HepG2 (cell line): ENCODE data around the gene BAIAP3. TPM values are rescaled to one million over a fixed set of nuclear protein-coding genes. Genes with fewer than 3 reads are reported as not detected.

Experiments
- ATAC-seq: fragments of 200-7000 bp; cut with Tn5 transposase; 3 replicates; pipeline ENCODE4 v1.9.1; 2020; ENCODE audit warnings: mild to moderate bottlenecking, moderate library complexity
- BruUV-seq: library from RNA; stranded (reverse); fragments of 400-500 nt; replicated peaks from 2 replicates; lab custom pipeline; 2021; lab: Mats Ljungman, UMichigan
- CTCF ChIA-PET: fragments of 300-600 bp; formaldehyde crosslinking; extraction: SDS; loops from one replicate; lab custom pipeline; 2021; ENCODE audit warnings: low total read pairs, inconsistent platforms, low intra/inter-chr PET ratio; lab: Yijun Ruan, JAX
- POLR2A ChIA-PET: fragments of 350-600 bp; sonication (Branson Sonifier 250); formaldehyde crosslinking; loops from one replicate; lab custom pipeline; 2020; ENCODE audit warnings: antibody characterized with exemption, inconsistent platforms; lab: Yijun Ruan, JAX
- DNase-seq: peaks from one replicate; pipeline ENCODE4 v3.0.0-alpha.2; 2015; ENCODE audit warnings: low spot score
- FAIRE-seq: peaks from 3 replicates; lab custom pipeline; 2011; peaks lifted over from hg19 to GRCh38; lab: Jason Lieb, UNC
- H2AFZ ChIP-seq: one replicate; pipeline ENCODE4 v1.6.1; 2011; ENCODE audit warnings: low read length, inconsistent platforms
- H3K27ac ChIP-seq: fragments of 300-600 bp; 3 replicates; pipeline ENCODE4 v1.8.0; 2011; ENCODE audit warnings: mixed run types, mild to moderate bottlenecking, mixed read lengths, low read length, inconsistent platforms; ENCODE audit not compliant: insufficient read depth; ENCODE audit errors: extremely low read length
- H3K27me3 ChIP-seq, 2 experiments: fragments of 200-600 bp in 1 of 2; 2 replicates in 1 of 2; 3 replicates in 1 of 2; pipeline versions ENCODE4 v1.6.0 to v1.8.0; 2011; ENCODE audit warnings: low read length in 2 of 2, mild to moderate bottlenecking in 2 of 2, moderate library complexity in 2 of 2, inconsistent platforms in 1 of 2; ENCODE audit not compliant: insufficient read depth in 2 of 2, control insufficient read depth in 1 of 2
- H3K36me3 ChIP-seq, 2 experiments: fragments of 200-600 bp in 1 of 2; replicated peaks in 1 of 2; 2 replicates in 1 of 2; 3 replicates in 1 of 2; pipeline versions ENCODE4 v1.5.1 to v1.8.0; 2011; ENCODE audit warnings: low read length in 2 of 2, inconsistent platforms in 1 of 2; ENCODE audit not compliant: insufficient read depth in 2 of 2, control insufficient read depth in 1 of 2
- H3K4me1 ChIP-seq: 2 replicates; pipeline ENCODE4 v1.5.1; 2012; ENCODE audit warnings: low read length, inconsistent platforms; ENCODE audit not compliant: insufficient read depth
- H3K4me2 ChIP-seq: 2 replicates; pipeline ENCODE4 v1.6.0; 2011; ENCODE audit warnings: low read depth, low read length, inconsistent platforms
- H3K4me3 ChIP-seq, 3 experiments: fragments of 200-600 bp in 1 of 3; sonication (generic), shearing (Covaris generic) in 1 of 3; replicated peaks in 1 of 3; 2 replicates each; pipeline ENCODE4 v1.5.1; 2011 to 2016; ENCODE audit warnings: low read length in 3 of 3, inconsistent platforms in 2 of 3, low read depth in 2 of 3, mild to moderate bottlenecking in 2 of 3, control low read depth in 1 of 3, mixed read lengths in 1 of 3; ENCODE audit not compliant: insufficient read depth in 1 of 3
- H3K79me2 ChIP-seq: one replicate; pipeline ENCODE4 v1.6.1; 2011; ENCODE audit warnings: low read length, inconsistent platforms; ENCODE audit not compliant: insufficient read depth
- H3K9ac ChIP-seq: 2 replicates; pipeline ENCODE4 v1.6.0; 2011; ENCODE audit warnings: mild to moderate bottlenecking, low read depth, low read length, inconsistent platforms; ENCODE audit not compliant: insufficient read depth
- H3K9me3 ChIP-seq: 2 replicates; pipeline ENCODE4 v1.5.1; 2012; ENCODE audit warnings: mild to moderate bottlenecking, low read length
- H4K20me1 ChIP-seq: 2 replicates; pipeline ENCODE4 v1.6.0; 2011; ENCODE audit warnings: inconsistent platforms, mild to moderate bottlenecking, low read length, moderate library complexity; ENCODE audit not compliant: insufficient read depth
- CC2D1A ChIP-seq: sonication (generic); formaldehyde crosslinking; IDR thresholded peaks from 2 replicates; pipeline ENCODE4 v1.8.1; 2023; ENCODE audit warnings: mild to moderate bottlenecking, missing genetic modification reagents
- ERF ChIP-seq: IDR thresholded peaks from 2 replicates; pipeline ENCODE4 v1.6.1; 2018; ENCODE audit warnings: missing biosample characterization, missing genetic modification reagents
- JARID2 ChIP-seq: sonication (generic); formaldehyde crosslinking; IDR thresholded peaks from 2 replicates; pipeline ENCODE4 v1.8.1; 2023; ENCODE audit warnings: missing genetic modification reagents, inconsistent platforms; ENCODE audit not compliant: insufficient replicate concordance
- LRRFIP1 ChIP-seq: sonication (generic); formaldehyde crosslinking; conservative IDR thresholded peaks from 2 replicates; pipeline ENCODE4 v1.4.0; 2020; ENCODE audit warnings: missing genetic modification reagents
- MEIS2 ChIP-seq: sonication (generic); formaldehyde crosslinking; IDR thresholded peaks from 2 replicates; pipeline ENCODE4 v1.9.0; 2021; ENCODE audit warnings: mild to moderate bottlenecking, missing genetic modification reagents
- POLR2G ChIP-seq: fragments of 200-400 bp; formaldehyde crosslinking; IDR thresholded peaks from 2 replicates; pipeline ENCODE4 v1.6.1; 2018; ENCODE audit warnings: mild to moderate bottlenecking, low read depth, low read length, moderate library complexity
- RFX3 ChIP-seq: IDR thresholded peaks from 2 replicates; pipeline ENCODE4 v1.6.1; 2016; ENCODE audit warnings: missing biosample characterization, missing genetic modification reagents
- SMAD9 ChIP-seq: sonication (generic); formaldehyde crosslinking; IDR thresholded peaks from 2 replicates; pipeline ENCODE4 v1.5.1; 2020; ENCODE audit warnings: mild to moderate bottlenecking, missing genetic modification reagents
- SRSF4 ChIP-seq: fragments of 200-400 bp; formaldehyde crosslinking; IDR thresholded peaks from one replicate; pipeline ENCODE4 v1.6.1; 2018; ENCODE audit warnings: mild to moderate bottlenecking, low read depth, low read length, moderate library complexity; ENCODE audit not compliant: poor library complexity, severe bottlenecking
- SRSF9 ChIP-seq: fragments of 200-400 bp; formaldehyde crosslinking; IDR thresholded peaks from 2 replicates; pipeline ENCODE4 v1.6.1; 2018; ENCODE audit warnings: borderline replicate concordance, mild to moderate bottlenecking, low read depth, low read length; ENCODE audit not compliant: insufficient read depth, poor library complexity, severe bottlenecking
- YY1 ChIP-seq: IDR thresholded peaks from 2 replicates; pipeline ENCODE4 v1.6.1; 2011; ENCODE audit warnings: low read length, low read depth, moderate library complexity, mild to moderate bottlenecking; ENCODE audit not compliant: insufficient read depth, insufficient replicate concordance
- ZNF253 ChIP-seq: sonication (generic); formaldehyde crosslinking; IDR thresholded peaks from 2 replicates; pipeline ENCODE4 v1.8.0; 2022; ENCODE audit warnings: mild to moderate bottlenecking, missing genetic modification reagents, borderline replicate concordance
- ZNF367 ChIP-seq: sonication (generic); formaldehyde crosslinking; IDR thresholded peaks from 2 replicates; pipeline ENCODE4 v1.4.0; 2020; ENCODE audit warnings: missing genetic modification reagents, borderline replicate concordance
- ZNF577 ChIP-seq: sonication (generic); formaldehyde crosslinking; IDR thresholded peaks from 2 replicates; pipeline ENCODE4 v1.4.0; 2020; ENCODE audit warnings: mild to moderate bottlenecking, low read depth, missing genetic modification reagents, borderline replicate concordance
- ZNF614 ChIP-seq: IDR thresholded peaks from 2 replicates; pipeline ENCODE4 v1.6.1; 2018; ENCODE audit warnings: missing biosample characterization, missing genetic modification reagents, inconsistent platforms, borderline replicate concordance
- WGBS: methylation state at CpG from one replicate; pipeline ENCODE4 v1.1.6; 2017; ENCODE audit warnings: low lambda C conversion rate; 5-methylcytosine and 5-hydroxymethylcytosine counted together
- in situ Hi-C: cut with HindIII; loops from 2 replicates; pipeline ENCODE4 v1.10.0; 2017; ENCODE audit warnings: low pct_unique_long_range_greater_than_20kb; ENCODE audit not compliant: extremely low pct_ligation_motif_present
- intact Hi-C: fragments of 100-400 bp; cut with micrococcal nuclease; formaldehyde crosslinking; loops from one replicate; pipeline ENCODE4 v1.10.0; 2022; ENCODE audit not compliant: unreplicated experiment
- polyA plus RNA-seq, 8 experiments: library from polyadenylated mRNA; depleted of rRNA in 3 of 8; stranded (reverse) in 7 of 8; unstranded in 1 of 8; fragments of >200 nt; fragmentation: Illumina TruSeq in 4 of 8; extraction: Trizol in 4 of 8; gene quantifications; 2 replicates each; pipeline versions ENCODE4 v1.2.1 to v1.2.3, GENCODE V29; 2011 to 2016; ENCODE audit warnings: low read depth in 4 of 8, missing spikeins in 1 of 8, mixed read lengths in 1 of 8; ENCODE audit not compliant: insufficient read depth in 1 of 8
- total RNA-seq, 5 experiments: library from RNA; depleted of rRNA; stranded (reverse); fragments of >200 nt; fragmentation: Illumina TruSeq; extraction: Trizol; gene quantifications; 2 replicates each; pipeline ENCODE4 v1.2.3, GENCODE V29; 2016; ENCODE audit warnings: low read depth in 1 of 5
- TF ChIP-seq, protein P1 (sequence below): IDR thresholded peaks from 2 replicates; pipeline ENCODE4 v1.6.1; 2012; ENCODE audit warnings: low read length, improper control_type of control experiment
- TF ChIP-seq, protein P2 (sequence below): sonication (generic); formaldehyde crosslinking; IDR thresholded peaks from 2 replicates; pipeline ENCODE4 v1.4.0; 2020; ENCODE audit warnings: missing genetic modification reagents, mild to moderate bottlenecking, borderline replicate concordance

BAIAP3 gene
- total and polyA plus RNA-seq, 2 of the 13 experiments (the other 11 are each of a cell fraction or from before 2014, with no cell fraction given), result 3.2 to 5.7 TPM

DNA sequence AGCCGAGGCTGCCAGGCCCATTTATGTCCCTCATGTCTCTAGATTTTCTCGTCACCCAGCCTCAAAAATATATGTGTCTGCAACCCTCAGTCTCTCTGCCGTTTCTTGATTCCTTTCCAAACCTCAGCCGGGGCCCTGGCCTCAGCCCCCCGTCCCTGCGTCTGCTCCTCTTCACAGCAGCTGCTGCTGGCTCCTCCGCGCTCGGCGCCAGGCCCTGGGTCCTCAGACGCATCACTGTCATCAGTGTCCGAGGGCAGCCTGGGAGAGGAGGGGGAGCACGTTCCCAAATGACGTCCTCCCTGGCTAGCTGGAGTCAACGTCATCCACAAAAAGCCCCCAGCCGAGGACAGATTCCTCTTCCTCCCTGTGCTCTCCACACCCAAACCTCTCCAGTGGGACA is 15.9 kb downstream of the BAIAP3 start:
- 97% methylated on average over 16 of the region's 16 CpGs for WGBS
- peaks cover 37% of the 10 kb centered on the region for H3K79me2 ChIP-seq
- DNase-seq, result no peak
- H3K4me2 ChIP-seq, result no peak overlapping the region
- H3K27me3 ChIP-seq, result no peaks in the 10 kb centered on the region; a peak in 1 of 5 replicates
- H3K9me3 ChIP-seq, result no peaks in the 10 kb centered on the region
- ATAC-seq, result no peak
- H4K20me1 ChIP-seq, result no peaks in the 10 kb centered on the region
- H3K27ac ChIP-seq, result no peak overlapping the region
- TF ChIP-seq SMAD9 (CRISPR knock-in tag), result no peak
- TF ChIP-seq, protein P1, sequence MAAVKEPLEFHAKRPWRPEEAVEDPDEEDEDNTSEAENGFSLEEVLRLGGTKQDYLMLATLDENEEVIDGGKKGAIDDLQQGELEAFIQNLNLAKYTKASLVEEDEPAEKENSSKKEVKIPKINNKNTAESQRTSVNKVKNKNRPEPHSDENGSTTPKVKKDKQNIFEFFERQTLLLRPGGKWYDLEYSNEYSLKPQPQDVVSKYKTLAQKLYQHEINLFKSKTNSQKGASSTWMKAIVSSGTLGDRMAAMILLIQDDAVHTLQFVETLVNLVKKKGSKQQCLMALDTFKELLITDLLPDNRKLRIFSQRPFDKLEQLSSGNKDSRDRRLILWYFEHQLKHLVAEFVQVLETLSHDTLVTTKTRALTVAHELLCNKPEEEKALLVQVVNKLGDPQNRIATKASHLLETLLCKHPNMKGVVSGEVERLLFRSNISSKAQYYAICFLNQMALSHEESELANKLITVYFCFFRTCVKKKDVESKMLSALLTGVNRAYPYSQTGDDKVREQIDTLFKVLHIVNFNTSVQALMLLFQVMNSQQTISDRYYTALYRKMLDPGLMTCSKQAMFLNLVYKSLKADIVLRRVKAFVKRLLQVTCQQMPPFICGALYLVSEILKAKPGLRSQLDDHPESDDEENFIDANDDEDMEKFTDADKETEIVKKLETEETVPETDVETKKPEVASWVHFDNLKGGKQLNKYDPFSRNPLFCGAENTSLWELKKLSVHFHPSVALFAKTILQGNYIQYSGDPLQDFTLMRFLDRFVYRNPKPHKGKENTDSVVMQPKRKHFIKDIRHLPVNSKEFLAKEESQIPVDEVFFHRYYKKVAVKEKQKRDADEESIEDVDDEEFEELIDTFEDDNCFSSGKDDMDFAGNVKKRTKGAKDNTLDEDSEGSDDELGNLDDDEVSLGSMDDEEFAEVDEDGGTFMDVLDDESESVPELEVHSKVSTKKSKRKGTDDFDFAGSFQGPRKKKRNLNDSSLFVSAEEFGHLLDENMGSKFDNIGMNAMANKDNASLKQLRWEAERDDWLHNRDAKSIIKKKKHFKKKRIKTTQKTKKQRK, result no peak
- no peak for TF ChIP-seq LRRFIP1
- TF ChIP-seq, protein P2, sequence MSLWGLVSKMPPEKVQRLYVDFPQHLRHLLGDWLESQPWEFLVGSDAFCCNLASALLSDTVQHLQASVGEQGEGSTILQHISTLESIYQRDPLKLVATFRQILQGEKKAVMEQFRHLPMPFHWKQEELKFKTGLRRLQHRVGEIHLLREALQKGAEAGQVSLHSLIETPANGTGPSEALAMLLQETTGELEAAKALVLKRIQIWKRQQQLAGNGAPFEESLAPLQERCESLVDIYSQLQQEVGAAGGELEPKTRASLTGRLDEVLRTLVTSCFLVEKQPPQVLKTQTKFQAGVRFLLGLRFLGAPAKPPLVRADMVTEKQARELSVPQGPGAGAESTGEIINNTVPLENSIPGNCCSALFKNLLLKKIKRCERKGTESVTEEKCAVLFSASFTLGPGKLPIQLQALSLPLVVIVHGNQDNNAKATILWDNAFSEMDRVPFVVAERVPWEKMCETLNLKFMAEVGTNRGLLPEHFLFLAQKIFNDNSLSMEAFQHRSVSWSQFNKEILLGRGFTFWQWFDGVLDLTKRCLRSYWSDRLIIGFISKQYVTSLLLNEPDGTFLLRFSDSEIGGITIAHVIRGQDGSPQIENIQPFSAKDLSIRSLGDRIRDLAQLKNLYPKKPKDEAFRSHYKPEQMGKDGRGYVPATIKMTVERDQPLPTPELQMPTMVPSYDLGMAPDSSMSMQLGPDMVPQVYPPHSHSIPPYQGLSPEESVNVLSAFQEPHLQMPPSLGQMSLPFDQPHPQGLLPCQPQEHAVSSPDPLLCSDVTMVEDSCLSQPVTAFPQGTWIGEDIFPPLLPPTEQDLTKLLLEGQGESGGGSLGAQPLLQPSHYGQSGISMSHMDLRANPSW (CRISPR knock-in tag), result no peak
- TF ChIP-seq ZNF614 (CRISPR knock-in tag), result no peak
- no peak for TF ChIP-seq ERF
- TF ChIP-seq JARID2 (CRISPR knock-in tag), result no peak
- no peak for TF ChIP-seq YY1
- no peak for TF ChIP-seq ZNF253 (CRISPR knock-in tag)
- TF ChIP-seq SRSF4, result no peak
- TF ChIP-seq ZNF367, result no peak
- no peak for TF ChIP-seq RFX3 (CRISPR knock-in tag)
- TF ChIP-seq ZNF577 (CRISPR knock-in tag), result no peak
- TF ChIP-seq MEIS2 (CRISPR knock-in tag), result no peak
- no peak for TF ChIP-seq POLR2G
- no peak for TF ChIP-seq SRSF9
- TF ChIP-seq CC2D1A (CRISPR knock-in tag), result no peak
- BruUV-seq, result no TSS peak
- ChIA-PET POLR2A (no interaction called here), CTCF (no interaction called here)
- in situ Hi-C loops, result no loop called here
- FAIRE-seq, result no peak
- no peak overlapping the region for H2AFZ ChIP-seq
- no peak overlapping the region for H3K4me3 ChIP-seq
- peaks cover 32% of the 10 kb centered on the region for H3K4me1 ChIP-seq
- peaks cover 6 to 14% of the 10 kb centered on the region in 2 experiments; a peak in 4 of 5 replicates for H3K36me3 ChIP-seq
- intact Hi-C loops, result no loop called here
- no peak overlapping the region for H3K9ac ChIP-seq
